Activated CD4-positive, CD25-positive, alpha-beta regulatory T cell (primary cell): ENCODE measurements around the gene ZIC2.

Source experiments
- DNase-seq, 4 experiments: peaks; one replicate each; lab custom pipeline; 2025; lab: John Stamatoyannopoulos, UW

The ZIC2 gene

DNA sequence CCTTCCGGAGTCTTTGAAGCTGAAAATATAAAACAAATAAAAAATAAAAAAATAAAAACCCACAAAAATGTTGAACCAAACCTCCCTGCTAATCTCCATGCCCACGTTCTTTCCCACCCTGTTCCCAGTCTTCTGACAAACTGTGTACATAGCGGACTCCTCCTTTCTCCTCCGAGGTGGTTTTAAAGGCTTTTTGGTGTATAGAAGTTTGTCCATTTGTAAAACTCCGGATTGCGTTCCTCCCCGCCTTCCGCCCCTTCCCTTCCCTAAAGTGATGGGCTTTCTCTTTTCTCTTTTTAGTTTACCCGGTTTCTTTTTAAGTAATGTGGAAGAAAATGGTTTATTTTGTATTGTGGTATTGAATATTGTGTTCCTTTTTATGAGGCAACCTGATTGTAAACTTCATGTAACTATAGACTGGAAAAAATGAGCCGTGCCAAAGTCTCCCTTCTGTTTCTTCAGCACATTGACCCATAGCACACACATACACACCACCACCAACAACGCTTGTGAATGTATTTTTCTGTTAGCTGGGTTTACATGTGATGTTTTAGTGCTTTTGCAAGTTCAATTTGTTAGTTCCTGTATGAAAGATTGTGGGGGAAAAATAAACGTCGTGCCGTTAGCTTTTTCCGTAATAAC lies 4.4 kb downstream of the ZIC2 start:
- no peak for DNase-seq

DNA sequence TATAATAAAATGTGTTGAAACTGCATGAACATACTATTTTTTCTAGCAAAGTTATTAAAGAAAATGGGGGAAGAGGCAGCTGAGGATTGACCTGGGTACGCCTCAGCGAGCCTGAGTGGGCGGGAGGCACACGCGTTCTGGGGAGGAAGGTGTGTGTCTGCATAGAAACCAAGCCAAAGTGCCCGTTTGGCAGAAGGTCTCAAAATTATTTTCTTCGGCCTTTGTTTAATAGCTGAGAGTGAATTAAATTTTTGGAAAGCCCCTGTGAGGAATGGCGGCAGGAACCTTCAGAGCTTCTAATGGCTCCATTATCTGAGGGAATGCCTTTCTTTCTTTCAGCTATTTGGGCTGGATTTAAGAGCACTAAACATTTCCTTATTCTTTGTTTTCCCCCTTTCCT lies 5.2 kb downstream of the ZIC2 start:
- no peak for DNase-seq

DNA sequence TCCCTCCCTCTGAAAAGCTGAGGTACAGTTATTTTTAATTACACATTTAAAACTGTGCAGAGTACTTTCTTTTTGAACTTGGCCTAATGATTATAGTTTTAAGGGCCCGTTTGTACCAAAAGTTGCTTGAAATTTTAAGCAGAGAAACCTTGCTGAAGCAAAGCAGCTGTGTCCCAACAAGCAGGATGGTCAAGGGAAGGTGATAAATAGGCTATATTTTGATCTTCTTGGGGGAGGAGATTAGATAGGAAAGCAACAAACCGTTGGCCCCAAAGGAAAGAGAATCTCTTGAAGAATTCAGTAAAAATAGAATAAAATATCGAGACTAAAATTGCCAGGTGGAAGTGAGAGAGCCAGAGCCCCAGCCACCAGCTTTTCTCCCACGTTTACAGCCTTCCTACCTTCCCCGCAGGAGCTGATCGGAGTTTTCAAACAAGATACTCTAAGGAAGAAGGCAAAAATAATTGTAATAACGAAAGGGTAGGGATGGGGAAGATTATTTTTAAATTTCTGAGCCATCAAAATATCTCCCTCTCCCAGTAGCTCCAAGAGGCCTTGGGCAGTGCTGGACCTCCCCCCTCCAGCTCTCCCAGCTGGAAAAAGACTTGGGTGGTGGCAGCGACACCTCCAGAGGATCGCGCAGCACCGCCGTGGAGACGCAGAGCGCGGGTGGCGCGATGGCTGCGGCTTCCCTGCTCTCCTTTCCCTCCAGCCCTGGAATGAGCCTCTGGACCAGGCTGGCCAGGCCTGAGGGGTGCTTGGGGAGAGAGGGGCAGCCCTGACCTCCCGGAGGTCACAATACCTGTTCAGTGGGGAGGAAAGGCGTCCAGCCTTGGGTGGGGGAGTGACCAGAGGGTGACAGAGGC lies 5.8 kb downstream of the ZIC2 start:
- DNase-seq, result no peak

DNA sequence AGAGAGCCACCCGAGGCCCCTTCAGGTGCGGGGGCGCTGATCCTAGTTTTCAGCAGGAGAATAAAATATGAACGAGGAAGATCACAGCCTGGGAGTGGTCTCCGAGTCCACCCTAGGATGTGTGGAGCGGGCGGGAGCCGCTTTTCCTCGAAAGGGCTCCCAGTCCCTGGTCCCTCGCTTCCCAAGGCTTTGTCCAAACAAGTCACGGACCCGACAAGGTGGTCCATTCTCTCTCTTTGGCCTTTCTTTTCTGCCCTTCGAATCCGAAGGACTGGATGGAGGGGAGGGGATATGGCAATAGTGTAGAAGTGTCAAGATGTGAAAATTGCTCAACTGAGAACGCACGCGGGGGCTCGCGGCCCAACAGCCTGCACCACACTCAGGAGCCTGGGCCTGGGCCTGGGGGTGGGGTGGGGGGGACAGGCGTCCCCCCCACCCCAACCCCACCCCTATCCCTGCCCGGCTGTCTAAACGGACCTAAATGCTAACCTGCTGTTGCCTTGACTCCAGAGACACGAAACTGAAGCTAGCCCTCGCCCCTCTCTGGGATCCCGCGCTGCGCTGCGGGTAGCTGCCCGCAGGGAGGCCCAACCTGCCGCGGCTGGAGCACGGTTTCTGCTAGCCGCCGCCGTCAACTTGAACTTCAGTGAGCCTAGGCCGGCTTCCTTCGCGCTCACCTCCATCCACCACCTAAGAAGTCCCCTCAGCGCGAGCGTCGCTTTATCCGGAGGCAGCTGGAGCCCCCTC lies 7.1 kb downstream of the ZIC2 start:
- no peak for DNase-seq

DNA sequence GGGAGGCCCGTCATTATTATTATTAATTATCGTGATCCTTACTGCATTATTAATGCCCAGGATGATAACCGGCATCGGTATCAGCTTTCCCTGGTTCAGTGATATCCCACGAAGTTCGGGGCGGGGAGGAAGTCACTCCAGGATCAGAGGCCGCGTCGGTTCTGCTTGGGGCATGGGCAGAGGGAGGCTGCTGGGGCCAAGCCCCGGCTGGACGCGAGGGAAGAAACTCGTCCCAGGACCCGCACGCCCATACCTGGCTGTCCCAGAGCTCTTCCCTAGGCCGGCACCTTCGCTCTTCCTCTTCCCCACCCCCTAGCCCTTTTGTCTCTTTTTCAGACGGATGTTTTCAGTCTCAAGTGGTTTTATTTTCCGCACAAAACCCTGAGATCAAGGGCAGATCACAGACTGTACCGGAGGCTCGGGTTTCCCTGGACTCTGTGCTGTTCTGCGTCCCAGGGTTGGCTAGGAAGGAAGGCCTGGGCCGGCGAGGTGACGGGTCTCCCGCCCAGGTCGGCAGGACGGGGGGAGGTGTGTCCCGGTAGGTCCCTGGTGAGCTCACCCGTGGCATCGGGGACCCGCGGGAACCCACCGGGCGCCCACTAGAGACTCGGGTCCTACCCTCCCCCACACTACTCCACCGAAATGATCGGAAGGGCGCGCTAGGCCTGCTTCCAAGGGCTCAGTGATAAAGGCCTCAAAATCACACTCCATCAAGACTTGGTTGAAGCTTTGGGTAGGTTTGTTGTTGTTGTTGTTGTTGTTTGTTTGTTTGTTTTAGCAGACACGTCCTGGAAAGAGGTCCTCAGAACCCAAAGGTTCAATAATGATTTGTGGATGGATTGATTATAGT lies 7.9 kb downstream of the ZIC2 start:
- DNase-seq, result no peak

DNA sequence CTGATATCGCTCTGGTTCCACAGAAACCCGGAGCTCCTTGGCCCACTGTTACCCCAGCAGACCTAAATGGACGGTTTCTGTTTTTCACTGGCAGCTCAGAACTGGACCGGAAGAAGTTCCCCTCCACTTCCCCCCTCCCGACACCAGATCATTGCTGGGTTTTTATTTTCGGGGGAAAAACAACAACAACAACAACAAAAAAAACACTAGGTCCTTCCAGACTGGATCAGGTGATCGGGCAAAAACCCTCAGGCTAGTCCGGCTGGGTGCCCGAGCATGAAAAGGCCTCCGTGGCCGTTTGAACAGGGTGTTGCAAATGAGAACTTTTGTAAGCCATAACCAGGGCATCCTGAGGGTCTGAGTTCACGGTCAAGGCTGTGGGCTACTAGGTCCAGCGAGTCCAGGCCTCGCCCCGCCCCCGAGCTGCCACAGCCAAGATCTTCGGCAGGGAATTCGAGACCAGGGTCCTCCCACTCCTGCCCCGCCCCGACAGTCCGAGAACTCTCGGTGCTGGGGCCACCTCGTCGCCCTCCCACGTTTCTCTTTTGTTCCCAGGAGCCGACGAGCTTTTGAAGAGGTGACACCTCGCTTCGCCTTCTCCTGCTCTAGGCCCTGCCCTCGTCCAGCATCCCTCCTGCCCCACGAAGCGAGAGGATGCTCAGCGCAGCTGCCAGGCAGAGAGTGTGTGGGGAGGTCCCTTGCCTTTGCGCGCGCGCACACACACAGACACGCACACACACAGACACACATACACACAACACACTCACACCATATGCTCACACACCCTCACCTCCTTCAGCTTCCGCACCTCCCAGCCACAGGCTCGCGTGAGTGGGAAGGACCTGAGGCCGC lies 8.8 kb downstream of the ZIC2 start:
- DNase-seq, result no peak

DNA sequence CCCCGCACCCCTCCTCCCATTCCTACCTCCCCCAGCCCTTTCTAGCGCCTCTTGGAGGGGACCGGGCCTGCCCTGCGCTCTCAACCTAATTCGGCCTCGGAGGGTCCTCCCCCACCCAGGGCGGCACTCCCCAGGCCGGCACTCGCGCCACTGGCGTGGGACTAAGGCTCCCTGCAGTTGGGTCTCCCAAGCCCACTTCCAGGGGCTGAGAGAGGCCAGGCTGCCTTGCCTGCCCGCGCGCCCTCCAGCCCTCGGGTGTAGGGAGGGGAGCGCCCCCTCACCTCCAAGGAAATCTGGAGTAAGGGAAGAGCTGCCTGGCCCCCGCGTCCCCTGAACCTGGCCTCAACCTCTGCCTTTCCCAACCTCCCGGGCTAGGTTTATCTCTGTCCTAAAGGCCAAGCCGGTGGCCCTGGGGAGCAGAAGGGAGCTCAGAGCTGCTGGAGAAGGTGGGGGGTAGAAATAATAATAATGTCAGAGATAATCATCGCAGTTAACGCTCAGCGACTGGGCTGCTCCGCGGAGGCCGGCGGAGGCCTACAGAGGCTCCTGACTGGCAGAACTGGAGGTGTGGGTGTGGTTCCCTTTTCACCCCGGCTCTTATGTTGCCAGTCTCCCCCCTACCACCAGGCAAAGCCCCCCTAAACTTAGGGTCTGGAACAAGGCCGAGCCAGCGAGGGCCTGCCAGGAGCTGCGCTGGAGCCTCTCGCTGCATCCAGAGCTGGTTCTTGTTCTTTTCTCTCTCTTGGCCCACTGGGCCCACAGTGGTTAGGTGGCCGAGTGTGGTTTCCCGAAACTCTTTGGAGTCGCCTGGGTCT lies 9.6 kb downstream of the ZIC2 start:
- DNase-seq, result no peak

DNA sequence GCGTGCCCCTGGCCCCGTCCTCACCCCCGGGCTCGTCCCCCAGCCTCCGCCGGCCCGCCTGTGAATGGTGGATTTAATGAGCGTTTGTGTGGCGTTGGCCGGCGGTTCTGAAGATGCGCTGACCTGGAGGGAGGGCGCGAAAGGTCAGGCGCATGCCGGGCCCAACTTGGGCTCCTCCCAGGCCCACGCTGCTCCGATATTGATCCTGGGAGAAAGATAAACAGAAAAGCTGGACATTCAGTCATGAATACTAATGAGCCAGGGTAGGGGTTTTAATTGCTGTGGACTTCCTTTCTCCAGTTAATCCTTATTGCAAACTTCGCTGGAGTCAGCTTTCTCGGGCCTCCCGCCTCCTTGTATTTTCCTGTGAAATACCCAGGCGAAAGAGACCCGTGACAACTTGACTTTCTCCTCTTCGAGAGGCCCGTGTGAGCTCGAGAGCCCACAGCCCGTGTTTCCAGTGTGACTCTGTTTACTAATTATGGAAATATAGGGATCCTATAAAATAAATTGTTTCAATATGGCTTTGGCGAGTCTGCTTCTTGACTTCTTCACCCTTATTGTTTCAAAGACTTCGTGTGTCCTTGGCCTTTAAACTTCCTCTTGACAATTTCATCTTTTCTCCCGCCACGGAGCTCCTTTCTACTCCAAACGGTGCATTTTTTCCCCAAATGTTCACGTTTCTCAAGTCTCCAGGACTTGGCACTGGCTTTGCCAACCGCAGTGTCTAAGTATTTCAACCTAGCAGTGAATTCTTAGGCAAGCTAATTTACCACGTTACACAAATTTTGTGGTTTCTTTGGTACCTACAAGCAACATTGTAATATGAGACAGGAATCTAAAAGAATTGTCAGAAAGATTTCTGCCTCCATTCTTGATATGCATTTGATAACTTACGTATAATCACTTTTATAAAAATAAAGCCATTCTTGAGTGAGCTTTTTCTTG lies 10.5 kb downstream of the ZIC2 start:
- no peak for DNase-seq

DNA sequence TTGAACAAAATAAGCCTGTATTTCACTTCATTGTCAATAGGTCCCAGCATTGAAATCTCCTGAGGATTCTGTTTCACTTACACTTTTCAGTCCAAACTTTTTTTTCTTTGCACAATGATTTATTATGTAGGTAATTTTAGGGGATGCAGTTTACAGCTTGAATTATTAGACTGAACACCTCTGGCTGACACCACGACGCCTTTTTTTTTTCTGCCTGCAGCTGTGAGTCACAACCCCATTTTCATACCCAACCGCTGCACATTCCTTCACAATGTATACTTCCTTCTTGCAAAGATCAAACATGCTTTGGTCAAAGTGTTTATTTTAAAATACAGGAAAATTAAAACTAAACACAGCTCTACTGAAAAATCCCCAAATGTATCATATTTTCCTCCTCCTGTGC lies 11.4 kb downstream of the ZIC2 start:
- DNase-seq, result no peak

DNA sequence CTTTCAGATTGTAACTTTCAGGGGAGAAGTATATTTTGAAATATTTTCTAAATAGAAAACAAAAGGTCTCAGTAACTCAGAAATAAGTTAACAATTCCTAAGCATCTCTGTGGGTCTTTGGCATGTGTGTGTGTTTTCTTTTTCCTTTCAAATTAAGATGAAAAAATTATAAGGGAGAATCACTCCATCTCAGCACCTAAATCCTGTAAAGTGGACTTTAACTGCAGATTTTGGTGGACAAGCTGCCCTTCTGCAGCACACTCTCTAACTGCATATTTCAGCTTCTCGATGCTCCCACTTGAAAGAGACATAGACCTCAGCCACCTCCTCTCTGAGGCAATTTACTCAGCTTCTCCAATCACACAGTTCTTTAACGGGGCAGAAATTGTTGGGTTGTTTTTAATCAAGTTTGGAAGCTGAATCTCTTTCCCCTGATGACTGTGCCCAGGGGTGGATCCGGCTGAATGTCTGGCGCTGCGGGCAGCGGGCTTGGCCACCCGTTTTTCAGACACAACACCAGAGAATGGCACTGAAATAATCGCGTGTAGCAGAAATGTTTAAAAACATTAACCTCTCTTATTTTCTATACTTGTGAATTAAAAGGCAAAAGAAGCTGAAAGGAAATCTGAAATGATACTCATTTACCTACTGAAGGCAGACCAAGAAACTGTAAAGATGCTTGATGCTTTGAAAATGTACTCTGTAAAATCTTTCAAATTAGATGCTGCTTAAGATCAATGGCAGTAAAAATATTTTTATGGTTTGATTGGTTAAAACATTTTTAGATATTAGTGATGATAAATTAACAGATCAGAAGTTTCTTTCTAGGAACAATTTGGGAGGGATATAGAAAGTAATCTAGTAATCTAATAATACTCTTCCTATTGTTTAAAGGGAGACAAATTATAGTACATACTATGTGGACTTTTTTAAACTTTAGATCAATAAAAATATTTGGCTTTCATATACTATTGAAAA lies 12.4 kb downstream of the ZIC2 start:
- DNase-seq, result no peak

DNA sequence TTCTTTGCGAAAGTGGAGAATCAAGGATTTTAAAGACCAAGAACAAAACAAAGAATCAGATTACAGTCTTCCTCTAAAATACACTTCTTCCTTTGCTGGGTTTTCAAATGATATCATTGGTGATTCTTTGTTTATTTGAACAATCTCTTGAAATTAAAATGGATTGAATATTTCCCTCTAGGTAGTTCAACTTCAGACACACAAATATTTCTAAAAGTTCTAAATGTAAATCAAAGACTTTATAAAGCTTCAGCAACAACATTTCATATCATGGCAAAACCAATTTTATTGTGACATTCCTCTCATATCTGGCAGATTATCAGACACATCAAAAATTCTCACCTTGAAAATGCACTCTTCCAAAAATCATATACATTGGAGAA lies 13.0 kb downstream of the ZIC2 start:
- no peak for DNase-seq

DNA sequence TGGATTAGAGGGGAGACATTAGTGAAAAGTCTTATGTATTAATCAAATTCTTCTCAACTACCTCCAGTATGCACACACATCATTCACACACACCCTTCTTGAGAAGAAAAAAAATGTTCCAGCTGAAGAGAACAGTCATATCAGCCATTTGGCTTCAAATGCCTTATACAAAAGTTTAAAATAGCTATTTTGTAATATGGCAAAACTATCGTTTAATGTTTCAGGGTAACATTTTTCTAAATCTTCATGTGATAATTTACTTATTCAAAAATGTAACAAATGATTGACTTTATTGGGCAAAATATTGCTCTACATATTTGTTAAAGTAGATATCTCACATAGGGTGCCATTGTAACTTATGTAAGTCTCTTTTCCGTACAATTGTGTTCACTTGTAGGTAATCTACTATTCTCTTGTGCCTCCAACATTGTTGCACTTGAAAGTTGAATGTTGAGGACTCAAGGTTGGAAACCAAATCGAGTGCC lies 13.6 kb downstream of the ZIC2 start:
- DNase-seq, result no peak

DNA sequence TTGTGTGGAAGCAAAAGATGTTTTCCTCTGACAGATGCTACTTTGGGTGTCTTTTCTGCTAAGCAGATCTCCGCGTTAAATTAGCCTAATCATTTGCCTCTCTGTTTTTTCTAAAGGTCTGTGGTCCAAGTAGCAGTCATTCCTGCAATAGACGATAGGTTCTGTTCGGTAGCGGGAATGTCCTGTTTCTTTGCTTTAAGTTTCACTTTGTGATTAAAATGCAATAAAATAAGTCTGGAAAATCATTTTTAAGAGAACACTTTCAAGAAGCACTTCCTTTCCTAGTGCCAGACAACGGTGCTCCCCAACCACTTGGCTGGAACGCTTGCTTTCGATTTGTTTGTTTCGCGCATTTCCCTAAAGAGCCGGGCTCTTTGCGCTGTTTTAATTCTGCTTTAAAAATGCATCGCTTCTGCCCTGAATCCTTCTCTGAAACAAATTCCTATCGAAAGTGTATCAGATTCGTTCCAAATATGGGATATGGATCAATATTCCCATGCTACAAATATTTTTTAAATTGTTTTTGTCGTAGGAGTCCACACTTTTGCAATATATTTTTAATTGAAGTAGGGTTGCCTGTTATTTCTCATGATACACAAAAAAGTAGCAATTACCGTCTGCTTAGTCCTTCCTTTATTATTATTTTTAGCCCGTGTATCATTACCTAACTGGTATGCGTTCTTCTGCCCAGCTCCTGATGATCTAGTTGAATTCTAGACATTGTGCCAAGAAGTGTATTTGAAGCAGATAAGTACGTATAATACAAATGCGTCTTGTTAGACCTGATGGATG lies 14.2 kb downstream of the ZIC2 start:
- no peak for DNase-seq

DNA sequence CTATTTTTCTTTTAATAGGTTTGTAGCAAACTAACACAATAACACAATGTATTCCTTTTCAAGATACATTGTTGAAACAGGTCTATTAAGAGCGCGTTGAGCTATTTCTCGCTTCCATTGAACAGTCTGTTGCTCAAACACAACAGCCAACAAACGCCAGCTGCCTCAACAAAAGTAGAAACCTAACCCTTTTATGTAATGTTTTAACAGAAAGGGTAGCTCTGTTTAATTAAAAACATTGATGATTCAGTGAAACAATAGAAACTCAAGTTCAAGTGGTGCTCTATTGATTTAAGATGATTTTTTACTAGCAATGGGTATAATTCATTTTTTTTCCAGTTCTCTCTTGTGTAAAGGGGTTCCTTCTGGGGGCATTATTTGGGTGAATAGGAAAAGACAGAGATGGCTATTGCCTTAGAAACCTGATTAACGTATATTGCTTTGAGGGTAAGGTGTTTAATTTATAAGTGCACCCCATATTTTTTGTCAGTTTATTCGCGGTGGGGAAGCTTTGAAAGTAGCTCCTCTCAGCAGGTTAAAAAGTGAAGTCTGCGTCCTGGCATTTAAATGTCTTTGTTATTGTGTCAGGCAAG lies 14.9 kb downstream of the ZIC2 start:
- no peak for DNase-seq

DNA sequence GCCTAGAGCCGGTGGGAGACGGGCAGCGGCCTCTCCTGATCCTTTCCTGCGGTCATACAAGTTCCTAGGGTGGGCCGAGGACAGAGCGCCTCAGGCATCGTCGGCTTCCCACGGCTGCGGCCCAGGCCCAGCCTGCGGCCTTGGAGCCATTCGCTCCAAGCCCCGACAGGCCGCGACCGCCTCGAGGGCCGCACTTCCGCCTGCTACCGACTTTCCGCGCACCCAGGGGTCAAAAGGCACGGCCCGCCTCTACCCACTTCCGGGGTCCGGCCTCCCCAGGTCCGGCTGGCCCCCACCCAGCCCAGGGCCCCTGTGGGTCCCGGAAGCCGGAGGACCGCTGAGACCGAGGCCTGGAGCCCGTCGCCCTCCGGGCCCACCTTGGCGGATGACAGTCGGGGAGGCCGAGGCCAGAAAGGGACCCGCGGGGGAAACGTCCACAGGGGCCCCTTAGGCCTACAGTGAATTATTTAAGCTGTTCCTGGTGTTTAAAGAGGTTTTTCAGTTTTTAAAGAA lies 16.2 kb downstream of the ZIC2 start:
- no peak for DNase-seq

DNA sequence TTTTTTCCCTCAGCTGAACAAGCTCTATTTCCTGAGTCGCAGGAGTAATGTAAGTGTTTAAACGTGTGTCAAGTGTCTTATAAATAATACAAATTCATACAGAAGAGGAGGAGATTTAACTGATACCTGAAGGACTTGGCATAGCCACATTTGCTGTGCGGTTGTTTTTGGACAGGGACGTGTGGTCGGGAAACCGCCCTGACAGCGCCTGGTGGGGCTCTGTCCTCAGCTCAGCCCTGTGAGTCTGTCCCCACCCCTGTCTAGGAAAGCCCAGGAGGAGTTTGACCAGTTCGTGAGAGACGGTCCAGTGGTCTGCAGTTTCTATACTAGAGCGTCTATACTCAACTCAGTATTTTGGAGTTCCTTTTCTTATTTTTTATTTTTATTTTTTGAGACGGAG lies 16.7 kb downstream of the ZIC2 start:
- no peak for DNase-seq
